Measurements from ENCODE around the gene TUBB3.

GRCh38 chr16:89981414-89981813 lies 58.3 kb downstream of the TUBB3 start:
- TF ChIP-seq, protein P1, sequence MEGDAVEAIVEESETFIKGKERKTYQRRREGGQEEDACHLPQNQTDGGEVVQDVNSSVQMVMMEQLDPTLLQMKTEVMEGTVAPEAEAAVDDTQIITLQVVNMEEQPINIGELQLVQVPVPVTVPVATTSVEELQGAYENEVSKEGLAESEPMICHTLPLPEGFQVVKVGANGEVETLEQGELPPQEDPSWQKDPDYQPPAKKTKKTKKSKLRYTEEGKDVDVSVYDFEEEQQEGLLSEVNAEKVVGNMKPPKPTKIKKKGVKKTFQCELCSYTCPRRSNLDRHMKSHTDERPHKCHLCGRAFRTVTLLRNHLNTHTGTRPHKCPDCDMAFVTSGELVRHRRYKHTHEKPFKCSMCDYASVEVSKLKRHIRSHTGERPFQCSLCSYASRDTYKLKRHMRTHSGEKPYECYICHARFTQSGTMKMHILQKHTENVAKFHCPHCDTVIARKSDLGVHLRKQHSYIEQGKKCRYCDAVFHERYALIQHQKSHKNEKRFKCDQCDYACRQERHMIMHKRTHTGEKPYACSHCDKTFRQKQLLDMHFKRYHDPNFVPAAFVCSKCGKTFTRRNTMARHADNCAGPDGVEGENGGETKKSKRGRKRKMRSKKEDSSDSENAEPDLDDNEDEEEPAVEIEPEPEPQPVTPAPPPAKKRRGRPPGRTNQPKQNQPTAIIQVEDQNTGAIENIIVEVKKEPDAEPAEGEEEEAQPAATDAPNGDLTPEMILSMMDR (IDR thresholded peaks at IDR 0.05), result no peak
- TF ChIP-seq POLR2A (IDR thresholded peaks at IDR 0.05), result no peak
